ENCODE data around the gene KRTAP12-4.
"Not testable (repeated sequence)": the region's sequence is repeated elsewhere in the genome, so short reads cannot be mapped to it uniquely, and the experiment has no call there.

The KRTAP12-4 gene

DNA sequence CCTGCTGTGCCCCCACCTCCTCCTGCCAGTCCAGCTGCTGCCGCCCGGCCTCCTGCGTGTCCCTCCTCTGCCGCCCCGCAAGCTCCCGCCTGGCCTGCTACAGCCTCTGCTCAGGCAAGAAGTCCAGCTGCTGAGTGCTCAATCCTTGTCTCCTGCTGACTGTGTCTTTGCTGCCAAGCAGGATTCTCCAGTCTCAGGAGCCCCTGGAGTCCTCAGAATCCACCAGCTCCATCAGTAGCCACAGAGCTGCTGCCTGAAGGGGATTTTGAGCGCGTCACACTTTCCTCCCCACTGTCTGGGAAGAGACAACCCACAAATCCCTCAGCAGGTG is 7.3 kb downstream of the KRTAP12-4 start:
- peaks cover 0 to 18% (median 0%) of the 10 kb centered on the region in 5 experiments for H3K27me3 ChIP-seq (replicated peaks in 2 of 5; ENCODE audit: control insufficient read depth in 4 of 5, insufficient read depth in 5 of 5, low read length in 4 of 5)
- no peak overlapping the region for H3K4me3 ChIP-seq (ENCODE audit: control insufficient read depth in 1 of 7, extremely low read depth in 1 of 7, insufficient read depth in 4 of 7, low read depth in 2 of 7, low read length in 6 of 7)
- CTCF ChIA-PET: no interaction called here
- 75% methylated on average over 8 of the region's 8 CpGs for WGBS (ENCODE audit: insufficient coverage)
- H3K4me1 ChIP-seq (ENCODE audit: control extremely low read depth in 1 of 4, control insufficient read depth in 4 of 4, insufficient read depth in 4 of 4, low read length in 3 of 4): peaks cover 0 to 2% (median 0%) of the 10 kb centered on the region in 4 experiments
- POLR2A ChIA-PET: no interaction called here
- no peak overlapping the region for H3K27ac ChIP-seq (ENCODE audit: insufficient read depth in 1 of 2, low read depth in 1 of 2, low read length in 2 of 2, poor library complexity in 1 of 2, severe bottlenecking in 2 of 2)
- no peak for DNase-seq
- peaks cover 6 to 16% (median 7%) of the 10 kb centered on the region in 5 experiments for H3K9me3 ChIP-seq (ENCODE audit: control extremely low read depth in 1 of 5, control insufficient read depth in 4 of 5, insufficient read depth in 2 of 5, low read depth in 1 of 5, low read length in 4 of 5)
- H3K36me3 ChIP-seq (ENCODE audit: control insufficient read depth in 4 of 4, insufficient read depth in 4 of 4, low read length in 3 of 4): no peaks in the 10 kb centered on the region

DNA sequence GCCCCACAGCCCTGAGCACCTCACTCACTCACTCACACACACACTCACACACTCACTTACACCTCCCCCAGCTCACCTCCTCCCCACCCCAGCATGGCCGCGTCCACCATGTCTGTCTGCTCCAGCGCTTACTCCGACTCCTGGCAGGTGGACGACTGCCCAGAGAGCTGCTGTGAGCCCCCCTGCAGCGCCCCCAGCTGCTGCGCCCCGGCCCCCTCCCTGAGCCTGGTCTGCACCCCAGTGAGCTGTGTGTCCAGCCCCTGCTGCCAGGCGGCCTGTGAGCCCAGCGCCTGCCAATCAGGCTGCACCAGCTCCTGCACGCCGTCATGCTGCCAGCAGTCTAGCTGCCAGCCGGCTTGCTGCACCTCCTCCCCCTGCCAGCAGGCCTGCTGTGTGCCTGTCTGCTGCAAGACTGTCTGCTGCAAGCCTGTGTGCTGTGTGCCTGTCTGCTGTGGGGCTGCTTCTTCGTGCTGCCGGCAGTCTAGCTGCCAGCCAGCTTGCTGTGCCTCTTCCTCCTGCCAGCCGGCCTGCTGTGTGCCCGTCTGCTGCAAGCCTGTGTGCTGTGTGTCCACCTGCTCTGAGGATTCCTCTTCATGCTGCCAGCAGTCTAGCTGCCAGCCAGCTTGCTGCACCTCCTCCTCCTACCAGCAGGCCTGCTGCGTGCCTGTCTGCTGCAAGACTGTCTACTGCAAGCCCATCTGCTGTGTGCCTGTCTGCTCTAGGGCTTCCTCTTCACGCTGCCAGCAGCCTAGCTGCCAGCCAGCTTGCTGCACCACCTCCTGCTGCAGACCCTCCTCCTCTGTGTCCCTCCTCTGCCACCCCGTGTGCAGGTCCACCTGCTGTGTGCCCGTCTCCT is 7.9 kb downstream of the KRTAP12-4 start, which contains the start of gene KRTAP10-11:
TSS of gene KRTAP10-11 (plus strand) at position 49 of the 856 bp plus-strand sequence. CDS start at position 94, 45 bp downstream.
- H3K27ac ChIP-seq (ENCODE audit: insufficient read depth in 1 of 2, low read depth in 1 of 2, low read length in 2 of 2, poor library complexity in 1 of 2, severe bottlenecking in 2 of 2); DNase-seq; H3K4me3 ChIP-seq (ENCODE audit: control insufficient read depth in 1 of 7, extremely low read depth in 1 of 7, insufficient read depth in 4 of 7, low read depth in 2 of 7, low read length in 6 of 7); POLR2A ChIA-PET; H3K36me3 ChIP-seq (ENCODE audit: control insufficient read depth in 4 of 4, insufficient read depth in 4 of 4, low read length in 3 of 4); H3K4me1 ChIP-seq (ENCODE audit: control extremely low read depth in 1 of 4, control insufficient read depth in 4 of 4, insufficient read depth in 4 of 4, low read length in 3 of 4); CTCF ChIA-PET: not testable (repeated sequence)
- Histone ChIP-seq H3K9me3 (ENCODE audit: control extremely low read depth in 1 of 5, control insufficient read depth in 4 of 5, insufficient read depth in 2 of 5, low read depth in 1 of 5, low read length in 4 of 5) (peaks cover 6 to 16% (median 7%) of the 10 kb centered on the region in 5 experiments), H3K27me3 (replicated peaks in 2 of 5; ENCODE audit: control insufficient read depth in 4 of 5, insufficient read depth in 5 of 5, low read length in 4 of 5) (peaks cover 0 to 18% (median 0%) of the 10 kb centered on the region in 5 experiments)
- 85% methylated on average over 19 of the region's 21 CpGs for WGBS (ENCODE audit: insufficient coverage)

DNA sequence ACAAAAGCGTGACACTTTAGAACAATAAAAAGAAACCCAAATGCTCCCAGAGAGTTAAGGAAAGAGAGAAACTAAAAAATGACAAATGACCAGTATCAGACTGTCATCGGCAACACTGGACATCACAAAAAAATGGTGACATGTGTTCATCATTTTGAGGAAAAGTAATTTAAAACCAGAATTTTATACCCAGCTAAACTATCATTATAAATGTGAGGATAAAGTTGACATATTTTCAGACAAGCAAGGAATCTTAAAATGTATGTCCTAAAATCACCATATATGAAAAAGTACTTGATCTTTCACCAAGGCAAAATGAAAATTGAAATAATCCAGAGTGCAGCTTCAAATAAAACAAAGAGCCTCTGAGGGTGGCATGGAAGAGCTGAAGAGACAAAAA is 9.6 kb downstream of the KRTAP12-4 start:
- H3K27me3 ChIP-seq (replicated peaks in 2 of 5; ENCODE audit: control insufficient read depth in 4 of 5, insufficient read depth in 5 of 5, low read length in 4 of 5): peaks cover 0 to 18% (median 0%) of the 10 kb centered on the region in 5 experiments

DNA sequence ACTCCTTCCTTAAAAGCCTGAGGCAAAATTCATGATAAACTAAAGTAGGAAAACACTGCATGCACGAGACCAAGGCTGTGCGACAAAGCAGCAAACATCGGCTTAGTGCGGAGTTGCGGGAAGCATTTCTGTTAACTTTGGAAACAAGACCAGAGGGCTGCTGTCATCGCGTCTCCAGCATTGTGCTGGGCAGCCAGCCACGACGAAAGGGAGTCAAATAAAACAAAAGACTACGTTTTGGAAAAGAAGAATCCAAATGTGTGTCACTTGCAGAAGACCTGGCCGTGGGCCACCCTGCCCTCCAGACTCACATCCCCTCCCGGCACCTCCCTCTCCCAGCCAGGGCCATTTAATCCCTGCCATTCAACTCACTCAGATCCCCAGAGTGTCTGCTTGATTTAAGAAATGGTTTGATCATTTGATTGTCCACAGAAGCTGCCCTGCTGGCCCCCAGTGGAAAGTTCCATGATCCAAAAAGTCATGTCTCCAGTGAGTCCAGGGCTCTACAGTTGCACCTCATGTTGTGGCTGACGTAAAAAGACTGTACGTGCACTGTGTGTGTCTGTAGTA is 10.6 kb downstream of the KRTAP12-4 start:
- ChIA-PET CTCF (no interaction called here), POLR2A (no interaction called here)
- no peaks in the 10 kb centered on the region for H3K4me1 ChIP-seq (ENCODE audit: control extremely low read depth in 1 of 4, control insufficient read depth in 4 of 4, insufficient read depth in 4 of 4, low read length in 3 of 4)
- peaks cover 6 to 29% (median 16%) of the 10 kb centered on the region in 5 experiments for H3K9me3 ChIP-seq (ENCODE audit: control extremely low read depth in 1 of 5, control insufficient read depth in 4 of 5, insufficient read depth in 2 of 5, low read depth in 1 of 5, low read length in 4 of 5)
- DNase-seq: no peak
- no peaks in the 10 kb centered on the region for H3K36me3 ChIP-seq (ENCODE audit: control insufficient read depth in 4 of 4, insufficient read depth in 4 of 4, low read length in 3 of 4)
- H3K27me3 ChIP-seq (replicated peaks in 2 of 5; ENCODE audit: control insufficient read depth in 4 of 5, insufficient read depth in 5 of 5, low read length in 4 of 5): peaks cover 0 to 18% (median 2%) of the 10 kb centered on the region in 5 experiments
- no peak overlapping the region for H3K27ac ChIP-seq (ENCODE audit: insufficient read depth in 1 of 2, low read depth in 1 of 2, low read length in 2 of 2, poor library complexity in 1 of 2, severe bottlenecking in 2 of 2)
- H3K4me3 ChIP-seq (ENCODE audit: control insufficient read depth in 1 of 7, extremely low read depth in 1 of 7, insufficient read depth in 4 of 7, low read depth in 2 of 7, low read length in 6 of 7): no peak overlapping the region
- WGBS (ENCODE audit: insufficient coverage): 87% methylated on average over 12 of the region's 14 CpGs

More for the DNA sequence above, 9.6 kb downstream of the KRTAP12-4 start:
- H3K4me3 ChIP-seq (ENCODE audit: control insufficient read depth in 1 of 7, extremely low read depth in 1 of 7, insufficient read depth in 4 of 7, low read depth in 2 of 7, low read length in 6 of 7): no peak overlapping the region
- CTCF ChIA-PET: no interaction called here
- H3K36me3 ChIP-seq (ENCODE audit: control insufficient read depth in 4 of 4, insufficient read depth in 4 of 4, low read length in 3 of 4): no peaks in the 10 kb centered on the region
- H3K27ac ChIP-seq (ENCODE audit: insufficient read depth in 1 of 2, low read depth in 1 of 2, low read length in 2 of 2, poor library complexity in 1 of 2, severe bottlenecking in 2 of 2): no peak overlapping the region
- H3K4me1 ChIP-seq (ENCODE audit: control extremely low read depth in 1 of 4, control insufficient read depth in 4 of 4, insufficient read depth in 4 of 4, low read length in 3 of 4): peaks cover 0 to 2% (median 0%) of the 10 kb centered on the region in 4 experiments
- peaks cover 6 to 29% (median 16%) of the 10 kb centered on the region in 5 experiments for H3K9me3 ChIP-seq (ENCODE audit: control extremely low read depth in 1 of 5, control insufficient read depth in 4 of 5, insufficient read depth in 2 of 5, low read depth in 1 of 5, low read length in 4 of 5)
- POLR2A ChIA-PET: no interaction called here
- DNase-seq: no peak
- WGBS (ENCODE audit: insufficient coverage): no CpG with 5 or more reads among the region's 2 CpGs

DNA sequence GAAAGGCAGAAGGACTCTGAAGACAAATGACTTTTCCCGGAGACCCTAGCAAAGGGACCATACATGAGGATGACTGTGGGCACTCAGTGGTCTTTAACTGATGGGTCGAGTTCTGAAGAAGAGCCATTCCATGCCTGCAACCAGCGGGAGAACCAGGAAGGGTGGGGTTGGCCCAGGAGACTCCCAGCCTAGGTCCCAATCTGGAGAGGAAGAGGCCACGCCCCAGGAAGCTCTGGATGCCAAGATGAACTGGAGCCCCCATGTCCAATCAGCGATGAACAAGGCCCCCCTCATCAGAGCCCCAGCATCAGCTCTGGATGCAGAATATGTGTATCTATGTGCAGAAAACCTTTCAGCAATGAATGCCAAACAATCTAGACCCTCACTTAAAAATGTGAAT is 13.7 kb downstream of the KRTAP12-4 start:
- Histone ChIP-seq H3K27ac (ENCODE audit: insufficient read depth in 1 of 2, low read depth in 1 of 2, low read length in 2 of 2, poor library complexity in 1 of 2, severe bottlenecking in 2 of 2) (no peak overlapping the region), H3K9me3 (ENCODE audit: control extremely low read depth in 1 of 5, control insufficient read depth in 4 of 5, insufficient read depth in 2 of 5, low read depth in 1 of 5, low read length in 4 of 5) (peaks cover 6 to 29% (median 16%) of the 10 kb centered on the region in 5 experiments), H3K36me3 (ENCODE audit: control insufficient read depth in 4 of 4, insufficient read depth in 4 of 4, low read length in 3 of 4) (no peaks in the 10 kb centered on the region), H3K4me1 (ENCODE audit: control extremely low read depth in 1 of 4, control insufficient read depth in 4 of 4, insufficient read depth in 4 of 4, low read length in 3 of 4) (no peaks in the 10 kb centered on the region), H3K27me3 (replicated peaks in 2 of 5; ENCODE audit: control insufficient read depth in 4 of 5, insufficient read depth in 5 of 5, low read length in 4 of 5) (peaks cover 0 to 5% (median 2%) of the 10 kb centered on the region in 5 experiments), H3K4me3 (ENCODE audit: control insufficient read depth in 1 of 7, extremely low read depth in 1 of 7, insufficient read depth in 4 of 7, low read depth in 2 of 7, low read length in 6 of 7) (no peak overlapping the region)
- no peak for DNase-seq
- WGBS (ENCODE audit: insufficient coverage): 95% methylated on average over 4 of the region's 5 CpGs
- ChIA-PET CTCF (no interaction called here), POLR2A (no interaction called here)

DNA sequence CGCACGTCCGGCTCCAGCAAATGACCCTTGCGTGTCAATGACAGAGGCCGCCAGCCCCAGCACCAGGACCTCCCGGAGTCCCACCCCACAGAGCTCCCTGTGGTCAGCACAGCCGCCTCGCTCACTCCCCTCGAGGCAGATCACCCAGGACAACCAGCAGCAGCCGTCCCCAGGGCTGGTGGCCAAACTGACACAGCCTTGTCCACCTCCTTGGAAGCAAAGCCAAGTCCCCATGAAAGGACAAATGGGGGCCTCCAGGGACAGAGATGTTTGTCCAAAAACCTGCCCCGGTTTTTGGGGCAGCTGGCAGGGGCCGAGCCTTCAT is 15.2 kb downstream of the KRTAP12-4 start:
- Histone ChIP-seq H3K27ac (ENCODE audit: insufficient read depth in 1 of 2, low read depth in 1 of 2, low read length in 2 of 2, poor library complexity in 1 of 2, severe bottlenecking in 2 of 2) (no peak overlapping the region), H3K9me3 (ENCODE audit: control extremely low read depth in 1 of 5, control insufficient read depth in 4 of 5, insufficient read depth in 2 of 5, low read depth in 1 of 5, low read length in 4 of 5) (peaks cover 3 to 23% (median 16%) of the 10 kb centered on the region in 5 experiments), H3K27me3 (replicated peaks in 2 of 5; ENCODE audit: control insufficient read depth in 4 of 5, insufficient read depth in 5 of 5, low read length in 4 of 5) (peaks cover 0 to 6% (median 2%) of the 10 kb centered on the region in 5 experiments), H3K4me1 (ENCODE audit: control extremely low read depth in 1 of 4, control insufficient read depth in 4 of 4, insufficient read depth in 4 of 4, low read length in 3 of 4) (no peaks in the 10 kb centered on the region), H3K4me3 (ENCODE audit: control insufficient read depth in 1 of 7, extremely low read depth in 1 of 7, insufficient read depth in 4 of 7, low read depth in 2 of 7, low read length in 6 of 7) (no peak overlapping the region), H3K36me3 (ENCODE audit: control insufficient read depth in 4 of 4, insufficient read depth in 4 of 4, low read length in 3 of 4) (no peaks in the 10 kb centered on the region)
- 96% methylated on average over 12 of the region's 12 CpGs for whole genome bisulfite sequencing (ENCODE audit: insufficient coverage)
- POLR2A ChIA-PET: no interaction called here
- no peak for DNase-seq
- CTCF ChIA-PET: no interaction called here
